Measurements from ENCODE around the gene CTNND1. TPM values are rescaled to one million over a fixed set of nuclear protein-coding genes. Genes with fewer than 3 reads are reported as not detected.

The CTNND1 gene
- total and polyA plus RNA-seq, 9 of the 15 experiments (the other 6 are each of a cell fraction or from before 2014, with no cell fraction given): 11.1 to 74.0 (median 43.3) TPM

- 59% methylated on average over 5 of the region's 5 CpGs for WGBS (ENCODE audit: insufficient coverage, low coverage, missing lambda C conversion rate)
- Histone ChIP-seq H3K9ac (ENCODE audit: insufficient read depth in 1 of 2, low read depth in 2 of 2, low read length in 2 of 2) (no peak overlapping the region), H3K4me2 (ENCODE audit: insufficient read depth, low read length) (no peak overlapping the region), H3K79me2 (ENCODE audit: control insufficient read depth, insufficient read depth, low read length) (peaks cover 85% of the 10 kb centered on the region), H3K9me3 (replicated peaks; ENCODE audit: control insufficient read depth, insufficient read depth, low read depth, low read length) (no peaks in the 10 kb centered on the region), H3K27ac (ENCODE audit: extremely low read depth, low read depth, low read length) (no peak overlapping the region), H3K9me1 (ENCODE audit: control insufficient read depth, insufficient read depth, low read length) (peaks cover 3% of the 10 kb centered on the region), H2AFZ (ENCODE audit: low read depth, low read length) (no peak overlapping the region), H4K20me1 (replicated peaks; ENCODE audit: control insufficient read depth, insufficient read depth, low read length) (peaks cover 32% of the 10 kb centered on the region), H3K4me3 (no peak overlapping the region), H3K27me3 (ENCODE audit: control insufficient read depth in 2 of 2, insufficient read depth in 2 of 2, low read length in 2 of 2) (no peaks in the 10 kb centered on the region), H3K4me1 (replicated peaks in 1 of 2; ENCODE audit: control insufficient read depth in 2 of 2, insufficient read depth in 2 of 2, low read length in 2 of 2) (peaks cover 11 to 31% of the 10 kb centered on the region in 2 experiments), H3K36me3 (ENCODE audit: control insufficient read depth, insufficient read depth, low read length) (peaks cover 10% of the 10 kb centered on the region; the same call in 1 of the 3 replicates)
- in situ Hi-C loops (cut with MboI): no loop called here
- DNase-seq (ENCODE audit: extremely low read depth in 1 of 4, low spot score in 3 of 4) (no peak), FAIRE-seq (no peak), ATAC-seq (no peak)
- no TSS peak for BruUV-seq (replicated peaks)
- CTCF ChIA-PET (ENCODE audit: low intra/inter-chr PET ratio): interaction anchor here (0.6 kb wide), 1 partner anchor 21 kb away, joined by 3 read pairs; no protein-coding TSS in a partner anchor
- POLR2A ChIA-PET: interaction anchor here (1.5 to 2.4 kb wide), 2 partner anchors 9 to 59 kb away, joined by 4 to 16 read pairs; no protein-coding TSS in a partner anchor
- intact Hi-C loops (cut with micrococcal nuclease): no loop called here
- TF ChIP-seq ZNF12 (CRISPR knock-in tag; IDR thresholded peaks at IDR 0.05): no peak
- TF ChIP-seq PBX2 (CRISPR knock-in tag; IDR thresholded peaks at IDR 0.05; ENCODE audit: low read depth): no peak
- TF ChIP-seq PBX2 (tag; conservative IDR thresholded peaks at IDR 0.05; ENCODE audit: low read depth): peak; percentile 66
- 0 out of 2 replicates have a peak, but pooled peaks have one; percentile 17 for TF ChIP-seq FOSL1 (tag; conservative IDR thresholded peaks at IDR 0.05)
- TF ChIP-seq THRAP3 (IDR thresholded peaks at IDR 0.05; ENCODE audit: borderline replicate concordance): no peak
- peak; percentile 72 for TF ChIP-seq MEIS2 (IDR thresholded peaks at IDR 0.05; ENCODE audit: partially characterized antibody)
- TF ChIP-seq PKNOX1 (IDR thresholded peaks at IDR 0.05): peak; percentile 63
Observed at GRCh38 chr11:57773026-57773598, 11.5 kb downstream of the CTNND1 start.

Measured in K562 (cell line).